HEK293 (cell line): ENCODE data around the gene CLPSL1.

Experiments used
- BCL11A ChIP-seq: fragments of 450-650 bp; formaldehyde crosslinking; IDR thresholded peaks from 2 replicates; pipeline ENCODE4 v1.5.1; 2016; ENCODE audit warnings: low read depth, missing biosample characterization, missing genetic modification characterization
- INSM2 ChIP-seq: fragments of 450-650 bp; formaldehyde crosslinking; IDR thresholded peaks from 2 replicates; pipeline ENCODE4 v1.5.1; 2016; ENCODE audit warnings: missing biosample characterization, missing genetic modification characterization
- KLF16 ChIP-seq: fragments of 450-650 bp; formaldehyde crosslinking; IDR thresholded peaks from 2 replicates; pipeline ENCODE4 v1.5.1; 2017; ENCODE audit warnings: missing biosample characterization, missing genetic modification characterization
- PRDM10 ChIP-seq: fragments of 450-650 bp; formaldehyde crosslinking; IDR thresholded peaks from 2 replicates; pipeline ENCODE4 v1.5.1; 2016; ENCODE audit warnings: missing biosample characterization, missing genetic modification characterization
- SALL2 ChIP-seq: fragments of 450-650 bp; formaldehyde crosslinking; IDR thresholded peaks from 2 replicates; pipeline ENCODE4 v1.5.0; 2017; ENCODE audit warnings: missing biosample characterization, mild to moderate bottlenecking, missing genetic modification characterization, borderline replicate concordance
- ZBTB10 ChIP-seq: fragments of 450-650 bp; formaldehyde crosslinking; IDR thresholded peaks from 2 replicates; pipeline ENCODE4 v1.5.1; 2016; ENCODE audit warnings: missing biosample characterization, missing genetic modification characterization
- ZFHX2 ChIP-seq: fragments of 450-650 bp; formaldehyde crosslinking; conservative IDR thresholded peaks from 2 replicates; pipeline ENCODE4 v1.5.1; 2016; ENCODE audit warnings: missing biosample characterization, missing genetic modification characterization
- ZFP69B ChIP-seq: fragments of 450-650 bp; formaldehyde crosslinking; IDR thresholded peaks from 2 replicates; pipeline ENCODE4 v1.5.1; 2016; ENCODE audit warnings: missing biosample characterization, missing genetic modification characterization
- ZNF175 ChIP-seq: fragments of 450-650 bp; formaldehyde crosslinking; IDR thresholded peaks from 2 replicates; pipeline ENCODE4 v1.5.1; 2016; ENCODE audit warnings: missing biosample characterization, missing genetic modification characterization
- ZNF23 ChIP-seq: fragments of 450-650 bp; formaldehyde crosslinking; IDR thresholded peaks from 2 replicates; pipeline ENCODE4 v1.5.1; 2016; ENCODE audit warnings: missing biosample characterization, missing genetic modification characterization, borderline replicate concordance
- ZNF433 ChIP-seq: fragments of 450-650 bp; formaldehyde crosslinking; IDR thresholded peaks from 2 replicates; pipeline ENCODE4 v1.5.1; 2016; ENCODE audit warnings: missing biosample characterization, missing genetic modification characterization, low read depth
- ZNF473 ChIP-seq: fragments of 450-650 bp; formaldehyde crosslinking; IDR thresholded peaks from 2 replicates; pipeline ENCODE4 v1.5.1; 2017; ENCODE audit warnings: missing biosample characterization, missing genetic modification characterization
- ZNF549 ChIP-seq: fragments of 450-650 bp; IDR thresholded peaks from 2 replicates; pipeline ENCODE4 v1.5.1; 2018; ENCODE audit warnings: missing biosample characterization, missing genetic modification characterization, mild to moderate bottlenecking, inconsistent platforms, moderate library complexity
- ZNF580 ChIP-seq: fragments of 450-650 bp; formaldehyde crosslinking; IDR thresholded peaks from 2 replicates; pipeline ENCODE4 v1.5.1; 2016; ENCODE audit warnings: missing biosample characterization, missing genetic modification characterization
- ZNF623 ChIP-seq: fragments of 450-650 bp; formaldehyde crosslinking; IDR thresholded peaks from 2 replicates; pipeline ENCODE4 v1.5.1; 2016; ENCODE audit warnings: missing biosample characterization, missing genetic modification characterization
- ZNF660 ChIP-seq: fragments of 450-650 bp; IDR thresholded peaks from 2 replicates; pipeline ENCODE4 v1.5.1; 2018; ENCODE audit warnings: missing biosample characterization, mild to moderate bottlenecking, missing genetic modification characterization
- ZSCAN18 ChIP-seq: fragments of 450-650 bp; formaldehyde crosslinking; IDR thresholded peaks from 2 replicates; pipeline ENCODE4 v1.5.1; 2016; ENCODE audit warnings: missing biosample characterization, missing genetic modification characterization
- ZXDB ChIP-seq: fragments of 450-650 bp; formaldehyde crosslinking; IDR thresholded peaks from 2 replicates; pipeline ENCODE4 v1.5.1; 2016; ENCODE audit warnings: missing biosample characterization, missing genetic modification characterization
- TF ChIP-seq, protein P1 (sequence below): fragments of 450-650 bp; IDR thresholded peaks from 2 replicates; pipeline ENCODE4 v1.5.1; 2018; ENCODE audit warnings: missing biosample characterization, missing genetic modification characterization
- TF ChIP-seq, protein P2 (sequence below): fragments of 450-650 bp; formaldehyde crosslinking; conservative IDR thresholded peaks from 2 replicates; pipeline ENCODE4 v1.5.1; 2016; ENCODE audit warnings: low read depth, missing biosample characterization, missing genetic modification characterization

CLPSL1 gene

DNA sequence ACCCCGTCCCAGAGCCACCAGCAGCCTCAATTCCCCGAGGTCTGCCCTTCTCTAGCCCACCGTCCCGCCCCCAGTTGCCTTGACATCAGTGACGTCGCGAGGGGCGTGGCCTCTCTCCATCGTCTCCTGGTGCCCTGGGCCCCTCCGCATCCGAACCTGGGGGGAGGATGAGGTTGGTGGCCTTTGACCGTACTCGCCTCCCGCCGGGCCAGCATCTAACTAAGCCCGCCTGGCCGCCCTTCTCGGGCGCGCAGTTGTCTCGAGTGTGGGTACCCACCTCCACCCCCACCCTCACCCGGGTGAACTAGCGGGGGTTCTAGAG, 49.4 kb upstream of the CLPSL1 start (continued):
- TF ChIP-seq INSM2 (tag by site-specific recombination) (no peak), ZFP69B (tag by site-specific recombination) (0 out of 2 replicates have a peak, but pooled peaks have one; percentile 79), ZNF23 (tag by site-specific recombination) (no peak), ZSCAN18 (tag by site-specific recombination) (no peak), PRDM10 (0 out of 2 replicates have a peak, but pooled peaks have one; percentile 68), ZNF175 (no peak), ZNF549 (tag by site-specific recombination) (no peak), ZNF623 (no peak), BCL11A (tag by site-specific recombination) (peak; percentile 75; the same call in 1 of the 2 replicates), ZXDB (no peak), ZFHX2 (no peak), KLF16 (tag by site-specific recombination) (peak; percentile 14; the same call in 1 of the 2 replicates), ZNF473 (tag by site-specific recombination) (no peak), ZNF433 (tag by site-specific recombination) (no peak), ZBTB10 (no peak; the same call in 1 of the 2 replicates), ZNF580 (tag by site-specific recombination) (no peak), ZNF660 (tag by site-specific recombination) (no peak), SALL2 (tag by site-specific recombination) (no peak)
- TF ChIP-seq, protein P1, sequence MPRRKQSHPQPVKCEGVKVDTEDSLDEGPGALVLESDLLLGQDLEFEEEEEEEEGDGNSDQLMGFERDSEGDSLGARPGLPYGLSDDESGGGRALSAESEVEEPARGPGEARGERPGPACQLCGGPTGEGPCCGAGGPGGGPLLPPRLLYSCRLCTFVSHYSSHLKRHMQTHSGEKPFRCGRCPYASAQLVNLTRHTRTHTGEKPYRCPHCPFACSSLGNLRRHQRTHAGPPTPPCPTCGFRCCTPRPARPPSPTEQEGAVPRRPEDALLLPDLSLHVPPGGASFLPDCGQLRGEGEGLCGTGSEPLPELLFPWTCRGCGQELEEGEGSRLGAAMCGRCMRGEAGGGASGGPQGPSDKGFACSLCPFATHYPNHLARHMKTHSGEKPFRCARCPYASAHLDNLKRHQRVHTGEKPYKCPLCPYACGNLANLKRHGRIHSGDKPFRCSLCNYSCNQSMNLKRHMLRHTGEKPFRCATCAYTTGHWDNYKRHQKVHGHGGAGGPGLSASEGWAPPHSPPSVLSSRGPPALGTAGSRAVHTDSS, result peak; percentile 91
- TF ChIP-seq, protein P2, sequence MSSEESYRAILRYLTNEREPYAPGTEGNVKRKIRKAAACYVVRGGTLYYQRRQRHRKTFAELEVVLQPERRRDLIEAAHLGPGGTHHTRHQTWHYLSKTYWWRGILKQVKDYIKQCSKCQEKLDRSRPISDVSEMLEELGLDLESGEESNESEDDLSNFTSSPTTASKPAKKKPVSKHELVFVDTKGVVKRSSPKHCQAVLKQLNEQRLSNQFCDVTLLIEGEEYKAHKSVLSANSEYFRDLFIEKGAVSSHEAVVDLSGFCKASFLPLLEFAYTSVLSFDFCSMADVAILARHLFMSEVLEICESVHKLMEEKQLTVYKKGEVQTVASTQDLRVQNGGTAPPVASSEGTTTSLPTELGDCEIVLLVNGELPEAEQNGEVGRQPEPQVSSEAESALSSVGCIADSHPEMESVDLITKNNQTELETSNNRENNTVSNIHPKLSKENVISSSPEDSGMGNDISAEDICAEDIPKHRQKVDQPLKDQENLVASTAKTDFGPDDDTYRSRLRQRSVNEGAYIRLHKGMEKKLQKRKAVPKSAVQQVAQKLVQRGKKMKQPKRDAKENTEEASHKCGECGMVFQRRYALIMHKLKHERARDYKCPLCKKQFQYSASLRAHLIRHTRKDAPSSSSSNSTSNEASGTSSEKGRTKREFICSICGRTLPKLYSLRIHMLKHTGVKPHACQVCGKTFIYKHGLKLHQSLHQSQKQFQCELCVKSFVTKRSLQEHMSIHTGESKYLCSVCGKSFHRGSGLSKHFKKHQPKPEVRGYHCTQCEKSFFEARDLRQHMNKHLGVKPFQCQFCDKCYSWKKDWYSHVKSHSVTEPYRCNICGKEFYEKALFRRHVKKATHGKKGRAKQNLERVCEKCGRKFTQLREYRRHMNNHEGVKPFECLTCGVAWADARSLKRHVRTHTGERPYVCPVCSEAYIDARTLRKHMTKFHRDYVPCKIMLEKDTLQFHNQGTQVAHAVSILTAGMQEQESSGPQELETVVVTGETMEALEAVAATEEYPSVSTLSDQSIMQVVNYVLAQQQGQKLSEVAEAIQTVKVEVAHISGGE (tag by site-specific recombination), result no peak
